Measurements from ENCODE around the gene KRTCAP3.

- TF ChIP-seq CTCF (IDR thresholded peaks at IDR 0.05) (no peak), POLR2A (IDR thresholded peaks at IDR 0.05) (no peak)
Observed at GRCh38 chr2:27420996-27421395, 21.2 kb upstream of the KRTCAP3 start.

Measured in Peyer's patch (tissue), 4 donors.